Endothelial cell of umbilical vein (primary cell): ENCODE measurements around the gene ERCC4. TPM values are rescaled to one million over a fixed set of nuclear protein-coding genes. Genes with fewer than 3 reads are reported as not detected.

Source experiments
- BruUV-seq: library from RNA; stranded (reverse); fragments of 400-500 nt; replicated peaks from 2 replicates; lab custom pipeline; 2021; lab: Mats Ljungman, UMichigan
- CTCF ChIA-PET: fragments of 300-600, 350-600 bp; sonication (Branson Sonifier 250); formaldehyde crosslinking; loops from one replicate; lab custom pipeline; 2021; ENCODE audit warnings: antibody characterized with exemption, inconsistent platforms; lab: Charles Lee
- POLR2A ChIA-PET: fragments of 300-600, 350-600 bp; sonication (Branson Sonifier 250); formaldehyde crosslinking; loops from one replicate; lab custom pipeline; 2021; ENCODE audit warnings: antibody characterized with exemption, inconsistent platforms; lab: Charles Lee
- DNase-seq: peaks from one replicate; pipeline ENCODE4 v3.0.0-alpha.2; 2011; ENCODE audit warnings: low read depth, low spot score
- FAIRE-seq: peaks from 2 replicates; lab custom pipeline; 2011; peaks lifted over from hg19 to GRCh38; lab: Jason Lieb, UNC
- H2AFZ ChIP-seq: 2 replicates; pipeline ENCODE4 v1.6.0; 2012; ENCODE audit warnings: low read depth, low read length, control low read depth, inconsistent platforms
- H3K27ac ChIP-seq: 2 replicates; pipeline ENCODE4 v1.5.1; 2011; ENCODE audit warnings: low read depth, mild to moderate bottlenecking, control low read depth, low read length, moderate library complexity; ENCODE audit not compliant: insufficient read depth
- H3K27me3 ChIP-seq, 2 experiments: 2 replicates each; pipeline versions ENCODE4 v1.6.0 to v1.6.1; 2011; ENCODE audit warnings: low read length in 2 of 2, mixed read lengths in 1 of 2; ENCODE audit not compliant: control insufficient read depth in 2 of 2, insufficient read depth in 2 of 2
- H3K36me3 ChIP-seq, 2 experiments: 2 replicates in 1 of 2; 3 replicates in 1 of 2; pipeline ENCODE4 v1.5.1; 2011; ENCODE audit warnings: low read length in 2 of 2, mild to moderate bottlenecking in 1 of 2, moderate library complexity in 1 of 2; ENCODE audit not compliant: control insufficient read depth in 2 of 2, insufficient read depth in 2 of 2; ENCODE audit errors: extremely low read depth in 1 of 2
- H3K4me1 ChIP-seq: 3 replicates; pipeline ENCODE4 v1.5.1; 2011; ENCODE audit warnings: mild to moderate bottlenecking, low read length; ENCODE audit not compliant: control insufficient read depth, insufficient read depth; ENCODE audit errors: extremely low read depth
- H3K4me2 ChIP-seq: 2 replicates; pipeline ENCODE4 v1.6.1; 2011; ENCODE audit warnings: low read length, control low read depth, mixed read lengths; ENCODE audit not compliant: insufficient read depth
- H3K4me3 ChIP-seq, 3 experiments: fragments of 200-600 bp in 1 of 3; sonication (generic), shearing (Covaris generic) in 1 of 3; replicated peaks in 1 of 3; 2 replicates each; pipeline ENCODE4 v1.5.1; 2011 to 2016; ENCODE audit warnings: control low read depth in 3 of 3, low read length in 3 of 3, mild to moderate bottlenecking in 2 of 3, inconsistent platforms in 1 of 3, low read depth in 1 of 3, moderate library complexity in 1 of 3; ENCODE audit not compliant: insufficient read depth in 1 of 3
- H3K79me2 ChIP-seq: 2 replicates; pipeline ENCODE4 v1.6.0; 2012; ENCODE audit warnings: low read length, inconsistent platforms; ENCODE audit not compliant: control insufficient read depth, insufficient read depth
- H3K9ac ChIP-seq: replicated peaks from 2 replicates; pipeline ENCODE3; 2011; ENCODE audit warnings: low read length, control low read depth; ENCODE audit not compliant: insufficient read depth; ENCODE audit errors: extremely low read depth
- H3K9me1 ChIP-seq: replicated peaks from 3 replicates; pipeline ENCODE4 v1.6.0; 2011; ENCODE audit warnings: mild to moderate bottlenecking, low read length; ENCODE audit not compliant: control insufficient read depth, insufficient read depth; ENCODE audit errors: extremely low read depth
- H3K9me3 ChIP-seq: replicated peaks from 2 replicates; pipeline ENCODE4 v1.5.1; 2012; ENCODE audit warnings: low read length, inconsistent platforms; ENCODE audit not compliant: control insufficient read depth, insufficient read depth
- H4K20me1 ChIP-seq: replicated peaks from 2 replicates; pipeline ENCODE3; 2011; ENCODE audit warnings: mild to moderate bottlenecking, low read length; ENCODE audit not compliant: control insufficient read depth, insufficient read depth; ENCODE audit errors: extremely low read depth
- EZH2 ChIP-seq: IDR thresholded peaks from 2 replicates; pipeline ENCODE4 v1.6.1; 2012; ENCODE audit warnings: borderline replicate concordance, low read depth, mild to moderate bottlenecking, moderate library complexity, low read length, inconsistent platforms; ENCODE audit not compliant: severe bottlenecking
- FOS ChIP-seq: IDR thresholded peaks from 2 replicates; pipeline ENCODE4 v1.6.1; 2011; ENCODE audit warnings: mild to moderate bottlenecking, low read length, moderate library complexity, borderline replicate concordance; ENCODE audit not compliant: insufficient read depth
- GATA2 ChIP-seq: IDR thresholded peaks from 2 replicates; pipeline ENCODE4 v1.7.0; 2011; ENCODE audit warnings: low read depth, mild to moderate bottlenecking, moderate library complexity, mixed read lengths, low read length; ENCODE audit not compliant: insufficient read length, insufficient read depth
- JUN ChIP-seq: IDR thresholded peaks from 2 replicates; pipeline ENCODE4 v1.6.1; 2011; ENCODE audit warnings: borderline replicate concordance, low read depth; ENCODE audit not compliant: insufficient read length, insufficient read depth
- MYC ChIP-seq: IDR thresholded peaks from one replicate; pipeline ENCODE4 v1.6.1; 2011; ENCODE audit warnings: mild to moderate bottlenecking, low read depth, low read length
- POLR2A ChIP-seq: IDR thresholded peaks from 2 replicates; pipeline ENCODE4 v1.6.1; 2012; ENCODE audit warnings: low read depth, mild to moderate bottlenecking, control low read depth, low read length
- POLR2AphosphoS5 ChIP-seq: IDR thresholded peaks from 2 replicates; pipeline ENCODE4 v1.6.1; 2012; ENCODE audit warnings: low read depth, mild to moderate bottlenecking, control low read depth, low read length, moderate library complexity; ENCODE audit not compliant: insufficient read depth
- dilution Hi-C: fragments of 300-500 bp; cut with MboI; formaldehyde crosslinking; loops from one replicate; pipeline ENCODE4 v1.15.0; 2019; ENCODE audit warnings: low sequenced_read_pairs; ENCODE audit not compliant: extremely low pct_ligation_motif_present
- intact Hi-C: fragments of 100-400 bp; cut with micrococcal nuclease; formaldehyde crosslinking; loops from one replicate; pipeline ENCODE4 v1.10.0; 2022
- polyA plus RNA-seq, 4 experiments: library from polyadenylated mRNA; depleted of rRNA in 3 of 4; stranded (reverse) in 3 of 4; unstranded in 1 of 4; fragments of >200 nt; gene quantifications; 2 replicates each; pipeline versions ENCODE4 v1.2.1 to v1.2.3, GENCODE V29; 2011 to 2012; ENCODE audit warnings: missing spikeins in 1 of 4
- total RNA-seq: library from RNA; stranded (reverse); gene quantifications from 2 replicates; pipeline ENCODE4 v1.2.3, GENCODE V29; 2021
- TF ChIP-seq, protein P1 (sequence below): IDR thresholded peaks from 2 replicates; pipeline ENCODE4 v1.6.1; 2011; ENCODE audit not compliant: insufficient read depth, insufficient read length
- TF ChIP-seq, protein P2 (sequence below), 2 donors: IDR thresholded peaks; 1 replicate in 1 of 2; 2 replicates in 1 of 2; pipeline ENCODE4 v1.5.1; 2011; ENCODE audit warnings: low read length in 2 of 2, mild to moderate bottlenecking in 2 of 2, moderate library complexity in 2 of 2, control low read depth in 1 of 2, inconsistent platforms in 1 of 2, low read depth in 1 of 2; ENCODE audit not compliant: insufficient read depth in 1 of 2; ENCODE audit errors: extremely low read depth in 1 of 2

Gene ERCC4
- total and polyA plus RNA-seq, 2 donors (not counting 3 experiments of a cell fraction or from before 2014, with no cell fraction given) = 4.9 to 17.1 TPM

DNA sequence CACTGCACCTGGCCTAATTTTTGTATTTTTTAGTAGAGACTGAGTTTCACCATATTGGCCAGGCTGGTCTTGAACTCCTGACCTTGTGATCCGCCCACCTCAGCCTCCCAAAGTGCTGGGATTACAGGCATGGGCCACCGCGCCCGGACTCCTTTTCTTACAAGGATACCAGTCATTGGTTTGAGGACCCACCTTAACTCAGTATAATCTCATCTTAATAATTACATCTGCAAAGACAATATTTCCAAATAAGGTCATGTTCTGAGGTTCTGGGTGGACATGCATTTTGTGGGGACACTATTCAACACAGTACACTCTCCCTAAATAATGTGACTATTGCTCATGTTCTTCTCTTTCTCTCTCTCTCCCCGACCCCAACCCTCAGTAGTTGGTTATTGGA, 63.7 kb downstream of the ERCC4 start:
- Histone ChIP-seq H3K9ac (no peak overlapping the region), H3K79me2 (no peaks in the 10 kb centered on the region), H3K4me2 (no peak overlapping the region), H3K4me3 (no peak overlapping the region), H3K27me3 (no peaks in the 10 kb centered on the region), H3K27ac (no peak overlapping the region), H2AFZ (no peak overlapping the region), H3K36me3 (no peaks in the 10 kb centered on the region), H3K9me1 (no peaks in the 10 kb centered on the region), H3K9me3 (no peaks in the 10 kb centered on the region), H4K20me1 (no peaks in the 10 kb centered on the region), H3K4me1 (no peaks in the 10 kb centered on the region)
- BruUV-seq = no TSS peak
- intact Hi-C loops (no loop called here), dilution Hi-C loops (no loop called here)
- no peak for DNase-seq
- CTCF ChIA-PET = interaction anchor here (1.6 kb wide), 1 partner anchor 266 kb away, joined by 3 read pairs; no protein-coding TSS in a partner anchor
- FAIRE-seq = no peak
- TF ChIP-seq, protein P1, sequence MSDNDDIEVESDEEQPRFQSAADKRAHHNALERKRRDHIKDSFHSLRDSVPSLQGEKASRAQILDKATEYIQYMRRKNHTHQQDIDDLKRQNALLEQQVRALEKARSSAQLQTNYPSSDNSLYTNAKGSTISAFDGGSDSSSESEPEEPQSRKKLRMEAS = no peak
- TF ChIP-seq, protein P2, sequence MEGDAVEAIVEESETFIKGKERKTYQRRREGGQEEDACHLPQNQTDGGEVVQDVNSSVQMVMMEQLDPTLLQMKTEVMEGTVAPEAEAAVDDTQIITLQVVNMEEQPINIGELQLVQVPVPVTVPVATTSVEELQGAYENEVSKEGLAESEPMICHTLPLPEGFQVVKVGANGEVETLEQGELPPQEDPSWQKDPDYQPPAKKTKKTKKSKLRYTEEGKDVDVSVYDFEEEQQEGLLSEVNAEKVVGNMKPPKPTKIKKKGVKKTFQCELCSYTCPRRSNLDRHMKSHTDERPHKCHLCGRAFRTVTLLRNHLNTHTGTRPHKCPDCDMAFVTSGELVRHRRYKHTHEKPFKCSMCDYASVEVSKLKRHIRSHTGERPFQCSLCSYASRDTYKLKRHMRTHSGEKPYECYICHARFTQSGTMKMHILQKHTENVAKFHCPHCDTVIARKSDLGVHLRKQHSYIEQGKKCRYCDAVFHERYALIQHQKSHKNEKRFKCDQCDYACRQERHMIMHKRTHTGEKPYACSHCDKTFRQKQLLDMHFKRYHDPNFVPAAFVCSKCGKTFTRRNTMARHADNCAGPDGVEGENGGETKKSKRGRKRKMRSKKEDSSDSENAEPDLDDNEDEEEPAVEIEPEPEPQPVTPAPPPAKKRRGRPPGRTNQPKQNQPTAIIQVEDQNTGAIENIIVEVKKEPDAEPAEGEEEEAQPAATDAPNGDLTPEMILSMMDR (IDR thresholded peaks at IDR 0.05; ENCODE audit: extremely low read depth in 1 of 2, insufficient read depth in 1 of 2, low read depth in 1 of 2, low read length in 2 of 2) = no peak
- POLR2A ChIA-PET = no interaction called here

DNA sequence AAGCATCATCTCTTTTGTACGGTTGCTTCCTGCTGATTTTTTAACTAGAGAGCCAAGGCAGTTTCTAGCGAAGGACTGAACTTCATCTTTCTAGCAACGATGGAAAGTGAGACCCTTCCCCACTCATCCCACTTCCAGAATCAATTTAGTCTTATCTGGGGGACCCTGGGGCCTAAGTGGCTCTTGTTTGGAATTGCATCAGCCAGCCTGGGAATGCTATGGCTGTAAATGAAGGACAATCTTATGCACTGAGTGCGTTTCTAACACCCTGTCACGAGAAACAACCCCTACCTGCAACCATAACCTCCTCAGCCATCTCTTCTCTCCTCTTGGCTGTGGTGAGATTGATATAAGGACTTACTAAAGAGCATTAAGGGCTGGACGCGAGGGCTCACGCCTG, 64.8 kb downstream of the ERCC4 start:
- dilution Hi-C loops (no loop called here), intact Hi-C loops (no loop called here)
- Histone ChIP-seq H3K36me3 (no peaks in the 10 kb centered on the region), H2AFZ (no peak overlapping the region), H4K20me1 (no peaks in the 10 kb centered on the region), H3K9me3 (no peaks in the 10 kb centered on the region), H3K79me2 (no peaks in the 10 kb centered on the region), H3K27me3 (no peaks in the 10 kb centered on the region), H3K4me3 (no peak overlapping the region), H3K9ac (no peak overlapping the region), H3K9me1 (no peaks in the 10 kb centered on the region), H3K4me2 (no peak overlapping the region), H3K27ac (no peak overlapping the region), H3K4me1 (no peaks in the 10 kb centered on the region)
- DNase-seq (no peak), FAIRE-seq (no peak)
- BruUV-seq = no TSS peak
- ChIA-PET POLR2A (no interaction called here), CTCF (interaction anchor here (1.6 kb wide), 1 partner anchor 265 kb away, joined by 3 read pairs; no protein-coding TSS in a partner anchor)
- TF ChIP-seq POLR2AphosphoS5 (no peak), MYC (no peak), JUN (no peak), EZH2 (no peak), POLR2A (no peak), GATA2 (no peak), FOS (no peak)
- TF ChIP-seq, protein P2 (IDR thresholded peaks at IDR 0.05; ENCODE audit: extremely low read depth in 1 of 2, insufficient read depth in 1 of 2, low read depth in 1 of 2, low read length in 2 of 2) = no peak
- TF ChIP-seq, protein P1 = no peak
